Transverse colon (tissue), 4 donors: ENCODE data around the gene RAMP1. TPM values are rescaled to one million over a fixed set of nuclear protein-coding genes. Genes with fewer than 3 reads are reported as not detected.

ENCODE experiments used
- DNase-seq: peaks from one replicate; pipeline ENCODE4 v3.0.0-alpha.2; 2019
- H3K27ac ChIP-seq, 4 donors: fragments of 200-600 bp; sonication (generic); 2 replicates each; pipeline ENCODE4 v1.5.1; 2016 to 2018; ENCODE audit warnings: inconsistent platforms in 4 of 4
- H3K27me3 ChIP-seq: fragments of 200-600 bp; sonication (generic); 2 replicates; pipeline ENCODE4 v1.5.1; 2017; ENCODE audit warnings: inconsistent platforms
- H3K36me3 ChIP-seq, 4 donors: fragments of 200-600 bp; sonication (generic); 2 replicates each; pipeline ENCODE4 v1.5.1; 2017 to 2019; ENCODE audit warnings: inconsistent platforms in 4 of 4
- H3K4me1 ChIP-seq, 4 donors: fragments of 200-600 bp; sonication (generic); 2 replicates each; pipeline ENCODE4 v1.5.1; 2017 to 2020; ENCODE audit warnings: inconsistent platforms in 4 of 4
- H3K4me3 ChIP-seq, 4 donors: fragments of 200-600 bp; sonication (generic); 1 replicate in 1 of 4; 2 replicates in 3 of 4; pipeline versions ENCODE4 v1.5.1 to v1.6.1; 2017 to 2019; ENCODE audit warnings: inconsistent platforms in 4 of 4
- H3K9me3 ChIP-seq, 2 donors: fragments of 200-600 bp; sonication (generic); 2 replicates each; pipeline ENCODE4 v1.5.1; 2017 to 2019; ENCODE audit warnings: inconsistent platforms in 2 of 2
- EP300 ChIP-seq: sonication (generic); formaldehyde crosslinking; IDR thresholded peaks from one replicate; pipeline ENCODE4 v1.6.1; 2017; ENCODE audit warnings: antibody characterized with exemption, low read depth
- POLR2A ChIP-seq: fragments of 450-650 bp; IDR thresholded peaks from one replicate; pipeline ENCODE4 v1.6.1; 2016; ENCODE audit warnings: antibody characterized with exemption, mild to moderate bottlenecking, moderate library complexity
- POLR2AphosphoS5 ChIP-seq, 3 donors: sonication (generic); formaldehyde crosslinking; IDR thresholded peaks; one replicate each; pipeline ENCODE4 v1.6.1; 2016; ENCODE audit warnings: antibody characterized with exemption in 3 of 3
- WGBS, 2 donors: methylation state at CpG; one replicate each; pipeline ENCODE4 v1.1.5; 2018; ENCODE audit warnings: low coverage in 1 of 2; 5-methylcytosine and 5-hydroxymethylcytosine counted together
- in situ Hi-C, 4 donors: fragments of 200-750 bp; cut with MboI; loops; one replicate each; pipeline versions ENCODE4 v1.15.0 to v1.15.1; 2017; ENCODE audit warnings: low sequenced_read_pairs in 3 of 4, low pct_ligation_motif_present in 1 of 4, low pct_unique_long_range_greater_than_20kb in 1 of 4
- intact Hi-C: fragments of 100-400 bp; cut with DNase I; formaldehyde crosslinking; loops from one replicate; pipeline ENCODE4 v1.15.1; 2023; ENCODE audit warnings: low total_unique reads
- total RNA-seq, 4 donors: library from RNA; depleted of rRNA; stranded (reverse); fragments of >200 nt; gene quantifications; one replicate each; pipeline ENCODE4 v1.1.0, GENCODE V29; 2016
- TF ChIP-seq, protein P1 (sequence below), 5 experiments: fragments of 200-600 bp in 3 of 5; fragments of 450-650 bp in 2 of 5; sonication (generic) in 3 of 5; IDR thresholded peaks; 1 replicate in 2 of 5; 2 replicates in 3 of 5; pipeline ENCODE4 v1.5.1; 2016 to 2017; ENCODE audit warnings: antibody characterized with exemption in 5 of 5, inconsistent platforms in 3 of 5, mild to moderate bottlenecking in 2 of 5, moderate library complexity in 1 of 5

The RAMP1 gene
- total RNA-seq, 4 donors from 2014 or later, result 47.5 to 158 (median 95.7) TPM

DNA sequence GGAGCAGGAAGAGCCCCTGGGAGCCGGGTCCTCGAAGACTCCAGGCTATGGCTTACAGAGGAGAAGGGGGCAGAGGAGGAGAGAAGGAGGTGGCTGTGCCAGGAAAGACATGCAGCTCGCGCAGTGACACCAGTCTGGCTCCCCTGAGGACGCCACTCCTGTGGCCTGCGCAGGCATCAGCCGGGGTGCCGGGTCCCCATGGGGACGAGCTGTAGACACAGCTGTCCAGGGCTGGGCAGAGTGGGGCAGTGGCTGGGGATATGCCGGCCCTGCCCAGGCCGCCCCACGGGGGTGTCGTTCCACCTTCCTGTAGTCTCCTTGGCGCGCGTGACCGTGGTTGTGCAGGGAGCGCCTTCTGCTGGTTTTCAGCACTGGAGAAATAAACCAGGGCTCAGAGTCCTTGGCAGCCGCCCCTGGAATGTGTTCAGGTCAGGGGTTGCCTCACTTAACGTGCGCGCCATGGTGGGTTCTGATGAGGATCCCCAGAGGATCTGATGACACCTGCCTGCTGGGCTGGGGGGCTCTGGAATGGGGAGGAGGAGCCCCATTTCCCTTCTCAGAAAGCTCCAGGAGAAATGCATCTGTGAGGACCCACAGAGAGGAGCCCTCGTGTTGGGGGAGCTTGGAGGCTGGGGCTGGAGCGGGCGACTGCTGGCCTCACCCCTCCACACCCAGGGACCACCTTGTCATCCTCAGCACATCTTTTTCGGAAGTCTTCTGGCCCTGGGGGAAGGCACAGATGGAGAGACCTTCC, 26.7 kb downstream of the RAMP1 start:
- TF ChIP-seq EP300 (peak; percentile 58), POLR2A (no peak), POLR2AphosphoS5 (IDR thresholded peaks at IDR 0.05) (peak; percentile 2 to 60 (median 40))
- TF ChIP-seq, protein P1, sequence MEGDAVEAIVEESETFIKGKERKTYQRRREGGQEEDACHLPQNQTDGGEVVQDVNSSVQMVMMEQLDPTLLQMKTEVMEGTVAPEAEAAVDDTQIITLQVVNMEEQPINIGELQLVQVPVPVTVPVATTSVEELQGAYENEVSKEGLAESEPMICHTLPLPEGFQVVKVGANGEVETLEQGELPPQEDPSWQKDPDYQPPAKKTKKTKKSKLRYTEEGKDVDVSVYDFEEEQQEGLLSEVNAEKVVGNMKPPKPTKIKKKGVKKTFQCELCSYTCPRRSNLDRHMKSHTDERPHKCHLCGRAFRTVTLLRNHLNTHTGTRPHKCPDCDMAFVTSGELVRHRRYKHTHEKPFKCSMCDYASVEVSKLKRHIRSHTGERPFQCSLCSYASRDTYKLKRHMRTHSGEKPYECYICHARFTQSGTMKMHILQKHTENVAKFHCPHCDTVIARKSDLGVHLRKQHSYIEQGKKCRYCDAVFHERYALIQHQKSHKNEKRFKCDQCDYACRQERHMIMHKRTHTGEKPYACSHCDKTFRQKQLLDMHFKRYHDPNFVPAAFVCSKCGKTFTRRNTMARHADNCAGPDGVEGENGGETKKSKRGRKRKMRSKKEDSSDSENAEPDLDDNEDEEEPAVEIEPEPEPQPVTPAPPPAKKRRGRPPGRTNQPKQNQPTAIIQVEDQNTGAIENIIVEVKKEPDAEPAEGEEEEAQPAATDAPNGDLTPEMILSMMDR (IDR thresholded peaks at IDR 0.05), result no peak
- H3K4me3 ChIP-seq, result no peak overlapping the region
- no peaks in the 10 kb centered on the region for H3K9me3 ChIP-seq
- intact Hi-C loops, result no loop called here
- H3K27me3 ChIP-seq, result no peaks in the 10 kb centered on the region
- peaks cover 9 to 34% (median 17%) of the 10 kb centered on the region in 4 donors for H3K4me1 ChIP-seq
- peak; percentile 72 for DNase-seq
- 78% methylated on average over 20 of the region's 26 CpGs; no CpG with 5 or more reads in 1 of the 2 donors for WGBS, 2 donors
- H3K27ac ChIP-seq, result peak overlapping the region; percentile 67 to 95 (median 80)
- in situ Hi-C loops, result no loop called here
- H3K36me3 ChIP-seq, result no peaks in the 10 kb centered on the region

- Histone ChIP-seq H3K9me3 (no peaks in the 10 kb centered on the region), H3K27me3 (no peaks in the 10 kb centered on the region), H3K36me3 (no peaks in the 10 kb centered on the region), H3K27ac (peak overlapping the region; percentile 72 to 95 (median 82)), H3K4me1 (peaks cover 9 to 34% (median 17%) of the 10 kb centered on the region in 4 donors), H3K4me3 (no peak overlapping the region)
- TF ChIP-seq, protein P1 (IDR thresholded peaks at IDR 0.05), result no peak
- peak; percentile 99 for TF ChIP-seq EP300
- TF ChIP-seq POLR2A, result no peak
- TF ChIP-seq POLR2AphosphoS5 (IDR thresholded peaks at IDR 0.05), result peak; percentile 97 to 99 (median 97)
- in situ Hi-C loops, result no loop called here
- intact Hi-C loops, result no loop called here
- WGBS, 2 donors, result 71% methylated on average over 23 of the region's 23 CpGs; no CpG with 5 or more reads in 1 of the 2 donors
- DNase-seq, result peak; percentile 76
Measured at GRCh38 chr2:237886685-237887481, 27.5 kb downstream of the RAMP1 start.

GRCh38 chr2:237888389-237888788, 29.0 kb downstream of the RAMP1 start:
- Histone ChIP-seq H3K36me3 (no peaks in the 10 kb centered on the region), H3K27me3 (no peaks in the 10 kb centered on the region), H3K4me3 (no peak overlapping the region), H3K4me1 (peaks cover 9 to 42% (median 17%) of the 10 kb centered on the region in 4 donors), H3K9me3 (no peaks in the 10 kb centered on the region), H3K27ac (peak overlapping the region; percentile 72 to 95 (median 82))
- TF ChIP-seq, protein P1 (IDR thresholded peaks at IDR 0.05), result no peak
- TF ChIP-seq POLR2AphosphoS5 (IDR thresholded peaks at IDR 0.05) (peak in 2 of 3 donors; percentile 52 to 53), POLR2A (no peak), EP300 (no peak)
- intact Hi-C loops, result no loop called here
- DNase-seq, result no peak
- in situ Hi-C loops, result no loop called here
- WGBS, 2 donors, result 29 to 38% methylated on average over 2 of the region's 2 CpGs

- no peak for DNase-seq
- no peak overlapping the region for H3K4me3 ChIP-seq
- intact Hi-C loops (no loop called here), in situ Hi-C loops (no loop called here)
- H3K9me3 ChIP-seq, result no peaks in the 10 kb centered on the region
- TF ChIP-seq, protein P1 (IDR thresholded peaks at IDR 0.05), result no peak
- TF ChIP-seq POLR2AphosphoS5 (IDR thresholded peaks at IDR 0.05), result no peak
- no peak for TF ChIP-seq POLR2A
- no peak for TF ChIP-seq EP300
- H3K36me3 ChIP-seq, result no peaks in the 10 kb centered on the region
- 90% methylated on average over 5 to 8 of the region's 8 CpGs for WGBS, 2 donors
- H3K4me1 ChIP-seq, result peaks cover 9 to 46% (median 17%) of the 10 kb centered on the region in 4 donors
- H3K27ac ChIP-seq, result peak overlapping the region; percentile 72 to 95 (median 82)
- H3K27me3 ChIP-seq, result no peaks in the 10 kb centered on the region
Measured at GRCh38 chr2:237889016-237889415, 29.6 kb downstream of the RAMP1 start.
